SH-SY5Y (cell line): ENCODE measurements around the gene EBI3.

ENCODE experiments used
- GATA2 ChIP-seq: IDR thresholded peaks from 2 replicates; pipeline ENCODE4 v1.6.1; 2011; ENCODE audit warnings: mild to moderate bottlenecking, low read depth, low read length
- GATA3 ChIP-seq: IDR thresholded peaks from 2 replicates; pipeline ENCODE4 v1.6.1; 2011; ENCODE audit warnings: low read depth, mild to moderate bottlenecking, low read length, moderate library complexity

DNA sequence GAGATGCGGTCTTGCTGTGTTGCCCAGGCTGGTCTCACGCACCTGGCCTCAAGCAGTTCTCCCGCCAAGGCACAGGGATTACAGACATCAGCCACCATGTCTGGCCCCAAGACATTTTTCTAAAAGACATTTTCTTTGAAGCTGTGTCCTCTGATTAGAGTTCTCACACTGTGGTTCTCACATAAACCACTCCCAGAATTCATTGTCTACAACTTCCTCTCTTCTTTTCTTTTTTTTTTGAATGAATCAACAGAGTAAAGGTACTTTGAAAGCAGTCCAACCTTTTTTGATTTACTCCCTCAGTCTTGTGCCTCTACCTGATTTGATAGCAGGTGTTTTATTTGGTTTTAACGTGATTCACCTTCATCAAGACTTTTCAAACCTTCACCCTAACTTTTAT is 35.5 kb downstream of the EBI3 start:
- no peak for TF ChIP-seq GATA2
- TF ChIP-seq GATA3, result no peak
